GM19455 (cell line): ENCODE data around the gene LACRT.
A peak's percentile ranks its signal among the peaks of the same experiment; 100 is the strongest.

ENCODE experiments used
- ATAC-seq: cut with Tn5 transposase; IDR thresholded peaks from one replicate; pipeline ENCODE4 v1.9.1; 2021; ENCODE audit not compliant: unreplicated experiment

The LACRT gene

GRCh38 chr12:54603173-54603814, 31.4 kb downstream of the LACRT start:
- peak; percentile 90 for ATAC-seq

- ATAC-seq: no peak
These were observed 32.0 kb downstream of the LACRT start for GRCh38 chr12:54602661-54603060.

GRCh38 chr12:54601841-54602240, 32.9 kb downstream of the LACRT start:
- ATAC-seq: no peak

- ATAC-seq: no peak
These were observed 35.7 kb downstream of the LACRT start for GRCh38 chr12:54598970-54599369.

GRCh38 chr12:54596526-54596946, 38.2 kb downstream of the LACRT start:
- ATAC-seq: no peak

- ATAC-seq: no peak
These were observed 39.2 kb downstream of the LACRT start for GRCh38 chr12:54595471-54595870.

- no peak for ATAC-seq
These were observed 41.0 kb downstream of the LACRT start for GRCh38 chr12:54593725-54594124.

GRCh38 chr12:54593135-54593534, 41.6 kb downstream of the LACRT start:
- no peak for ATAC-seq

GRCh38 chr12:54592316-54592715, 42.4 kb downstream of the LACRT start:
- ATAC-seq: no peak

- ATAC-seq: no peak
These were observed 43.6 kb downstream of the LACRT start for GRCh38 chr12:54590978-54591591.

GRCh38 chr12:54589964-54590363, 44.7 kb downstream of the LACRT start:
- ATAC-seq: no peak

- no peak for ATAC-seq
These were observed 45.8 kb downstream of the LACRT start for GRCh38 chr12:54588890-54589267.

GRCh38 chr12:54588110-54588889, 46.4 kb downstream of the LACRT start, which contains the start of gene PPP1R1A:
Gene PPP1R1A (minus strand): TSS chr12:54588659. CDS start chr12:54588488, 171 bp downstream.
- no peak for ATAC-seq

GRCh38 chr12:54587315-54587873, 47.3 kb downstream of the LACRT start:
- no peak for ATAC-seq

GRCh38 chr12:54586620-54587019, 48.1 kb downstream of the LACRT start:
- no peak for ATAC-seq

- no peak for ATAC-seq
These were observed 49.5 kb downstream of the LACRT start for GRCh38 chr12:54585243-54585642.

GRCh38 chr12:54584128-54584527, 50.6 kb downstream of the LACRT start:
- no peak for ATAC-seq

- no peak for ATAC-seq
These were observed 51.0 kb downstream of the LACRT start for GRCh38 chr12:54583726-54584125.

GRCh38 chr12:54581412-54581811, 53.3 kb downstream of the LACRT start:
- ATAC-seq: no peak
